AG09309 (cell line): Measurements from ENCODE around the gene DCUN1D1.

ENCODE experiments used
- DNase-seq: peaks from one replicate; pipeline ENCODE4 v3.0.0-alpha.2; 2010; ENCODE audit warnings: low read depth
- H3K4me3 ChIP-seq: 2 replicates; pipeline ENCODE4 v1.5.1; 2011; ENCODE audit warnings: mild to moderate bottlenecking, low read depth, low read length, moderate library complexity; ENCODE audit not compliant: control insufficient read depth
- TF ChIP-seq, protein P1 (sequence below): IDR thresholded peaks from 2 replicates; pipeline ENCODE4 v1.5.1; 2011; ENCODE audit warnings: mild to moderate bottlenecking, low read depth, low read length, inconsistent platforms; ENCODE audit not compliant: insufficient read depth, control insufficient read depth; ENCODE audit errors: missing control alignments

The DCUN1D1 gene

DNA sequence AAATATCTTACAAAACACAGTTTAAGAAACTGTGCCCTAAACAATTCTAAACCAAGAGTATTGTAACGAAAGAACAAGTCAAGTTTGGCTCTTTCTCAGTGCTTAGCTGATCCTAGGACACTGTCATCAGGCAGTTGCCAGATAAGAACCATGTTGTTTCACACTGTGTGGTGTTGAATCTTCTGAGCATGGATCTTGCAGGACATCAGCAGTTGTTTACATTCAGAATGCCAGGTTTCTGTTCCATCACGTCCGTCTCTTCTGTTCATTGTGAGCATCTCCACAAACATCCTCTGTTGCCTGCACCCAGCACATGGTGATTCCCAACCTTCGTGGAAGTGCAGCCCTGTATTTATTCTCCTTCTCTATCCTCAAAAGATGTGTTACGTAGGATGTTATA is 67.9 kb downstream of the DCUN1D1 start:
- no peak for DNase-seq
- TF ChIP-seq, protein P1, sequence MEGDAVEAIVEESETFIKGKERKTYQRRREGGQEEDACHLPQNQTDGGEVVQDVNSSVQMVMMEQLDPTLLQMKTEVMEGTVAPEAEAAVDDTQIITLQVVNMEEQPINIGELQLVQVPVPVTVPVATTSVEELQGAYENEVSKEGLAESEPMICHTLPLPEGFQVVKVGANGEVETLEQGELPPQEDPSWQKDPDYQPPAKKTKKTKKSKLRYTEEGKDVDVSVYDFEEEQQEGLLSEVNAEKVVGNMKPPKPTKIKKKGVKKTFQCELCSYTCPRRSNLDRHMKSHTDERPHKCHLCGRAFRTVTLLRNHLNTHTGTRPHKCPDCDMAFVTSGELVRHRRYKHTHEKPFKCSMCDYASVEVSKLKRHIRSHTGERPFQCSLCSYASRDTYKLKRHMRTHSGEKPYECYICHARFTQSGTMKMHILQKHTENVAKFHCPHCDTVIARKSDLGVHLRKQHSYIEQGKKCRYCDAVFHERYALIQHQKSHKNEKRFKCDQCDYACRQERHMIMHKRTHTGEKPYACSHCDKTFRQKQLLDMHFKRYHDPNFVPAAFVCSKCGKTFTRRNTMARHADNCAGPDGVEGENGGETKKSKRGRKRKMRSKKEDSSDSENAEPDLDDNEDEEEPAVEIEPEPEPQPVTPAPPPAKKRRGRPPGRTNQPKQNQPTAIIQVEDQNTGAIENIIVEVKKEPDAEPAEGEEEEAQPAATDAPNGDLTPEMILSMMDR: no peak
- H3K4me3 ChIP-seq: no peak overlapping the region

DNA sequence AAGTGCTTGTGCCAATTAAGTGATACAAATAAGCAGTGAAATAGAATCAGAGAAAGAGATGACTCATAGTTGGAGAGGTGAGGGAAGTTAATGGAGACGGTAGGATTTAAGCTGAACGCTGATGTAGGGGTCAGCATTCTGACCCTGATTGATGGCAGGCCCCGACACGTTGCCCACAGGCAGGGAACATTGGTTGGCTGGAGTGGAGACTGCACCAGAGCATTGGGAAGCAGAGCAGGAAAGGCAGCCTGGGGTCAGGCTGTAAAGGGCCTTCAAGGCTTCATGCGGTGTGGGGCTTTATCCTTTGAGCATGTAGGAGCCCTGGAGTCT is 68.6 kb downstream of the DCUN1D1 start:
- no peak overlapping the region for H3K4me3 ChIP-seq
- DNase-seq: no peak
- TF ChIP-seq, protein P1: no peak

DNA sequence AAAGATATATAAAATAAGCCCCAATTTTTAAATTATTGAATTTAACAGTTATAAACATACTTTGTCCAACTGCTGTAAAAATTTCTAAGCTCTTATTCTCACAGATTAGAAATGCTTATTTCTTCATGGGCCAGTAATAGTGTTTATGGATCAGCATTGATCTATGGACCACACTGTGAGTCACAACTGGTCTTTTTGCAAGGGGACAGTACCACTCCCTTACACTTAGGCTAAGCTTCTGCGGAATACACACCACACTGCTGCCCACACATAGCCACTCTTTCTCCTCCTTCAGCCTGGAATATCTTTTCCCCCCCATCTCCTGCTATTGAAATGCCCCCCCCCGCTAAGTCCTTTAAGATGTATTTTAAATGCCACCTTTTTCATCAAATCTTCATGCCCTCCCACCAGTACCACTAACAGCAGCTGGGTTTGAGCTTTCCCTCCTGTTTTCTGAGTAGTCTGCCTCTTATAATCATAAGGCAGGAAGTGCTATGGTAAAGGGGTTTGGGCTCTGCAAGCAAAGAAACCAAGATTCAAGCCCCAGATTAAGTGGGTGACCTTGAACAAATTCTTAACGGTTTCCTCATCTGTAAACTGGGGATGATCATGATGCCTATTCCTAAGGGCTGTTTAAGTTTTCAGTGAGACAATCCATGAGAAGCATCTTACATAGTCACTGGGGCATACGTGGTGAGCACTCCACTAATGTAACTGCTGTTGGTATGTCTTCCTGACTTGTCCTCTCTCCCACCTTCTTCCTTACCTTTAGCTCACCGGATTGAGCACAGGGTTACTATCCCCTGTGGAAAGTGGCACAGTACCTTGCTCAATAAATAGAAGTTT is 69.2 kb downstream of the DCUN1D1 start:
- TF ChIP-seq, protein P1: no peak
- DNase-seq: no peak

DNA sequence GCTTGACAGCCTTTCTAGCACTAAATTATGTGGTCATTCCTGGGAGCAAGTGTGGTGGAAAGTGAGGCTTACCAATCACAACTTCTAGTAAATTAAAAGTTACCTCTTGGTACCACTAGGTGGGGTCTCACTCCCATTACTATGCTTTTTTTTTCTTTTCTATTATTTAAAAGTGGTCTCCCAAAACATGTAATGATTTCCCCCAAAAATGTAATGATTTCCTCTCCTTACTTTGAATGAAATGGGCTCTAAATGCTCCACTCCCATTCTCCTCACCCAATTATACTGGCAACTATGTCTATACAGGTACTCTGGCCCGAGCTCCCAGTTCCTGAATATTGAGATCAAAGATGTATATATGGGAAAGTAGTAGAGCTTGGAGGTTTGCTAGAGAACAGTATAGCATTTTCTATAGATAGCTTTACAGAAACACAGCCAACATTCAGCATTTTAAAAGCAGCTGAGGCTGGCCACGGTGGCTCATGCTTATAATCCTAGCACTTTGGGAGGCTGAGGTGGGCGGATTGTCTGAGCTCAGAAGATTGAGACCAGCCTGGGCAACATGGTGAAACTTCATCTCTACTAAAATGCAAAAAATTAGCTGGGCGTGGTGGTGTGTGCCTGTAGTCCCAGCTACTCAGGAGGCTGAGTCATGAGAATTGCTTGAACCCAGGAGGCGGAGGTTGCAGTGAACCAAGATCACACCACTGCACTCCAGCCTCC is 70.9 kb downstream of the DCUN1D1 start:
- no peak for DNase-seq
- H3K4me3 ChIP-seq: no peak overlapping the region
- TF ChIP-seq, protein P1: peak; percentile 44

More for the DNA sequence above, 69.2 kb downstream of the DCUN1D1 start:
- H3K4me3 ChIP-seq: no peak overlapping the region

DNA sequence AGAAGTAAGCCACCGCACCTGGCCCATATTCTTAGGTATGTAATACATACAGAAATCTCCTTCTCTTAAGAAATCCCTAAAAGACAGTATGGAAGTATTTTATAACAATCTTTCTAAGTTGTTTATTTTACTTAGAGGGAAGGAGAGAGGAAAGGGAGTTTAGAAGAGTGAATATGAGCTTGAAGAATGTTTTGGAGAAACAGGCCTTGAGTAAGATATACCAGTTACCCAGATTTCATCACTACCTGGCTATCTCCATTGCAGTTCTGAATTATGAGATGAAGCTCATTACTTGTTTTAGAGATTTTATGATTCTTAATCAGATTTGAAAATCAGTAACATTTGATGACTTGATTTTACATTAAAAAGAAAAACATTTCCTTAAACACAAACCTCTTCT is 71.9 kb downstream of the DCUN1D1 start:
- no peak for DNase-seq
- TF ChIP-seq, protein P1: no peak
- H3K4me3 ChIP-seq: no peak overlapping the region

DNA sequence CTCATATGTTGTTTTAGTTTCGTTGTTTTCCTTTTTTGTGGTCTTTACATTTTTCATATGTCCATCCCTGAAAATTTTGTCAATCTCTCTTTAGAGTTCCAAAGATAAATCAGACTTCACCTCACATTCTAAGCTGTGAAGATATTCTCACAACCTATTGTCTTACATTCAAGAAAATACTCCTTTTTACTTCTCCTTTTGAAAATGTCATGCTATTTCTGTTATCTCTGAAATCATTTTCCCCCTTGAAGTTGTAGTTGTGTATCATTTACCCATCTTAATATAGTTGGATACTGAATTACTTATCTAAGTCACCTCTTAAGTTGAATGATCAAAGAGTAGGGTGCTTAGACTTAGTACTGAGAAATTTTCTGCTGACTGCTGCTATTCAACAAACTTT is 74.3 kb downstream of the DCUN1D1 start:
- DNase-seq: no peak
- H3K4me3 ChIP-seq: no peak overlapping the region
- TF ChIP-seq, protein P1: no peak

DNA sequence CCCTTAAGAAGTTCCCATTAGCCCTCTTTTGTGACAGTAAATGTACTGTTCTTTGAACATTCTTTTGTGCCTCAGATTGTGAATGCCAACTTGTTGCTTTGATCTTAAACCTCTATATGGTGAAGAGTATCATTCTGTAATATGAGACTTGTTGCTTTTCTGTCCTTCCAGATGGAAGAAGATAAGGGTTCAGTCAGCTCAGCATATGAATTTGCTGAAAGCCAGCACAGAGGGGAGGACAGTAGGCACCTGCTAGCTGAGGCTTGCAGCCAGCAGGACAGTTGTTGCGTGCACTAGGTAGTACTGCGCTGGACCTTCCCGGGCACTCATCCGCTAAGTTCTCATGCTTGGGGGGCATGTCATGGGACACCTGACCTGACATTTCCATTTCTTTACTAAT is 74.7 kb downstream of the DCUN1D1 start:
- H3K4me3 ChIP-seq: no peak overlapping the region
- no peak for DNase-seq
- TF ChIP-seq, protein P1: no peak
